SKM-1 (cell line): ENCODE results near the gene PLOD3.
"Not testable (repeated sequence)": the region's sequence is repeated elsewhere in the genome, so short reads cannot be mapped to it uniquely, and the experiment has no call there.

Source experiments
- DNase-seq: peaks from one replicate; lab custom pipeline; 2025; ENCODE audit not compliant: unreplicated experiment; lab: John Stamatoyannopoulos, UW

Gene PLOD3

GRCh38 chr7:101217388-101218235, at the start of gene PLOD3, which contains the start of gene ZNHIT1:
TSS of gene PLOD3 (minus strand) at chr7:101217581. CDS start at chr7:101217274, 307 bp downstream.
TSS of gene ZNHIT1 (plus strand) at chr7:101218165. CDS start at chr7:101218196, 31 bp downstream.
- DNase-seq, result peak; percentile 99

GRCh38 chr7:101265622-101266516, 48.5 kb upstream of the PLOD3 start:
- DNase-seq, result no peak

- not testable (repeated sequence) for DNase-seq
Measured at GRCh38 chr7:101264102-101264706, 46.8 kb upstream of the PLOD3 start.

GRCh38 chr7:101258243-101258731, 40.9 kb upstream of the PLOD3 start:
- DNase-seq, result no peak

GRCh38 chr7:101255796-101256195, 38.4 kb upstream of the PLOD3 start:
- DNase-seq, result no peak

- not testable (repeated sequence) for DNase-seq
Measured at GRCh38 chr7:101253199-101253598, 35.8 kb upstream of the PLOD3 start.

GRCh38 chr7:101251871-101252659, 34.7 kb upstream of the PLOD3 start:
- peak; percentile 95 for DNase-seq

GRCh38 chr7:101250324-101250723, 32.9 kb upstream of the PLOD3 start:
- DNase-seq, result no peak

GRCh38 chr7:101248276-101248675, 30.9 kb upstream of the PLOD3 start:
- no peak for DNase-seq

GRCh38 chr7:101245147-101245668, 27.8 kb upstream of the PLOD3 start:
- DNase-seq, result no peak

GRCh38 chr7:101244375-101245146, 27.2 kb upstream of the PLOD3 start, which contains the start of gene FIS1:
TSS of gene FIS1 (minus strand) at chr7:101245081. CDS start at chr7:101245004, 77 bp downstream.
- DNase-seq, result peak; percentile 88

- no peak for DNase-seq
Measured at GRCh38 chr7:101243646-101244374, 26.4 kb upstream of the PLOD3 start.

GRCh38 chr7:101241443-101242349, 24.3 kb upstream of the PLOD3 start:
- DNase-seq, result peak; percentile 49

GRCh38 chr7:101241015-101241363, 23.6 kb upstream of the PLOD3 start:
- DNase-seq, result peak; percentile 61

- DNase-seq, result no peak
Measured at GRCh38 chr7:101240226-101241014, 23.0 kb upstream of the PLOD3 start.

- no peak for DNase-seq
Measured at GRCh38 chr7:101239951-101240220, 22.5 kb upstream of the PLOD3 start.
